Measurements from ENCODE around the gene MFRP. TPM values are rescaled to one million over a fixed set of nuclear protein-coding genes. Genes with fewer than 3 reads are reported as not detected.

Gene MFRP
- total and polyA plus RNA-seq, 9 of the 15 experiments (the other 6 are each of a cell fraction or from before 2014, with no cell fraction given) = not detected

DNA sequence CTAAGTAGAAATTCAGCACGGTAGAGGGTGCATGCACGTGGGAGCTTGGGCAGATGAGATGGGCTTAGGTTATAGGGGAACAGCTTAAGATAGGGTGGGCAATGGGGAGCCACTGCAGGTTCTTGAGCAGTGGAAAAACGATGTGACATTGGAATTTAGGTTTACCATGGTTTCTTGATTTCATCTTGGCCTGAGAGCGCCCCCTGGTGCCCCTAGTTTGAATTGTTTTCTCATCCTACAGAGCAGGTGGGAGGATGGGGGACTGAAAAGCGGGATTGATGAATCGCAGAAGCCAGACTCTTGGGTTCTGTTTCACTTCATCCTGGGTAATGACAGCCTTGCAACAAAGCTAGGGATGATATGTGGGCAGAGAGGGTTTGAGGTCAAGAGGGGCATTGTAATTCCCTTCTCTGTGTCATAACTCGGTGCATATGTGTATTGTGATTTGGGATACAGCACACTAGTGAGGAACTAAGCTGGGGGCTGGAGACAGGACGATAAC lies 22.9 kb downstream of the MFRP start (continued):
- TF ChIP-seq, protein P1, sequence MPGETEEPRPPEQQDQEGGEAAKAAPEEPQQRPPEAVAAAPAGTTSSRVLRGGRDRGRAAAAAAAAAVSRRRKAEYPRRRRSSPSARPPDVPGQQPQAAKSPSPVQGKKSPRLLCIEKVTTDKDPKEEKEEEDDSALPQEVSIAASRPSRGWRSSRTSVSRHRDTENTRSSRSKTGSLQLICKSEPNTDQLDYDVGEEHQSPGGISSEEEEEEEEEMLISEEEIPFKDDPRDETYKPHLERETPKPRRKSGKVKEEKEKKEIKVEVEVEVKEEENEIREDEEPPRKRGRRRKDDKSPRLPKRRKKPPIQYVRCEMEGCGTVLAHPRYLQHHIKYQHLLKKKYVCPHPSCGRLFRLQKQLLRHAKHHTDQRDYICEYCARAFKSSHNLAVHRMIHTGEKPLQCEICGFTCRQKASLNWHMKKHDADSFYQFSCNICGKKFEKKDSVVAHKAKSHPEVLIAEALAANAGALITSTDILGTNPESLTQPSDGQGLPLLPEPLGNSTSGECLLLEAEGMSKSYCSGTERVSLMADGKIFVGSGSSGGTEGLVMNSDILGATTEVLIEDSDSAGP (CRISPR knock-in tag; IDR thresholded peaks at IDR 0.05) = no peak
- TF ChIP-seq ZNF253 (CRISPR knock-in tag; conservative IDR thresholded peaks at IDR 0.05) (no peak), ZNF785 (CRISPR knock-in tag; IDR thresholded peaks at IDR 0.05) (no peak), TFAM (CRISPR knock-in tag; conservative IDR thresholded peaks at IDR 0.05) (no peak), KAT2B (IDR thresholded peaks at IDR 0.05; ENCODE audit: low read depth, low read length) (no peak), CTBP1 (IDR thresholded peaks at IDR 0.05; ENCODE audit: borderline replicate concordance) (no peak; the same call in none of the 2 replicates), LEF1 (IDR thresholded peaks at IDR 0.05) (no peak), HNRNPLL (IDR thresholded peaks at IDR 0.05; ENCODE audit: low read depth, low read length, poor library complexity, severe bottlenecking) (no peak), TRIM24 (IDR thresholded peaks at IDR 0.05) (no peak), FOXA3 (CRISPR knock-in tag; conservative IDR thresholded peaks at IDR 0.05 in 1 of 2, IDR thresholded peaks at IDR 0.05 in 1 of 2) (no peak), SP2 (IDR thresholded peaks at IDR 0.05; ENCODE audit: extremely low read depth, low read depth, low read length, poor library complexity, severe bottlenecking) (no peak), SRSF7 (optimal IDR thresholded peaks at IDR 0.05; ENCODE audit: low read depth, low read length) (no peak), FOXA1 (IDR thresholded peaks at IDR 0.05; ENCODE audit: borderline replicate concordance) (no peak), ZNF707 (CRISPR knock-in tag; conservative IDR thresholded peaks at IDR 0.05) (no peak), ETS2 (tag; IDR thresholded peaks at IDR 0.05; ENCODE audit: borderline replicate concordance, poor library complexity, severe bottlenecking) (no peak), ZNF584 (CRISPR knock-in tag; IDR thresholded peaks at IDR 0.05; ENCODE audit: low read depth) (no peak), ADNP (tag; IDR thresholded peaks at IDR 0.05) (no peak), PHF21A (IDR thresholded peaks at IDR 0.05; ENCODE audit: borderline replicate concordance, low read depth) (0 out of 2 replicates have a peak, but pooled peaks have one; percentile 10), ASH1L (IDR thresholded peaks at IDR 0.05; ENCODE audit: borderline replicate concordance, low read depth, partially characterized antibody) (no peak), DMBX1 (CRISPR knock-in tag; IDR thresholded peaks at IDR 0.05; ENCODE audit: borderline replicate concordance) (no peak), NR3C1 (CRISPR knock-in tag; IDR thresholded peaks at IDR 0.05) (no peak), ZNF444 (CRISPR knock-in tag; IDR thresholded peaks at IDR 0.05) (no peak), CBX2 (IDR thresholded peaks at IDR 0.05; ENCODE audit: insufficient read depth, low read length, poor library complexity, severe bottlenecking) (no peak)
- TF ChIP-seq, protein P2, sequence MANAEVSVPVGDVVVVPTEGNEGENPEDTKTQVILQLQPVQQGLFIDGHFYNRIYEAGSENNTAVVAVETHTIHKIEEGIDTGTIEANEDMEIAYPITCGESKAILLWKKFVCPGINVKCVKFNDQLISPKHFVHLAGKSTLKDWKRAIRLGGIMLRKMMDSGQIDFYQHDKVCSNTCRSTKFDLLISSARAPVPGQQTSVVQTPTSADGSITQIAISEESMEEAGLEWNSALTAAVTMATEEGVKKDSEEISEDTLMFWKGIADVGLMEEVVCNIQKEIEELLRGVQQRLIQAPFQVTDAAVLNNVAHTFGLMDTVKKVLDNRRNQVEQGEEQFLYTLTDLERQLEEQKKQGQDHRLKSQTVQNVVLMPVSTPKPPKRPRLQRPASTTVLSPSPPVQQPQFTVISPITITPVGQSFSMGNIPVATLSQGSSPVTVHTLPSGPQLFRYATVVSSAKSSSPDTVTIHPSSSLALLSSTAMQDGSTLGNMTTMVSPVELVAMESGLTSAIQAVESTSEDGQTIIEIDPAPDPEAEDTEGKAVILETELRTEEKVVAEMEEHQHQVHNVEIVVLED (CRISPR knock-in tag; IDR thresholded peaks at IDR 0.05) = no peak
- TF ChIP-seq, protein P3, sequence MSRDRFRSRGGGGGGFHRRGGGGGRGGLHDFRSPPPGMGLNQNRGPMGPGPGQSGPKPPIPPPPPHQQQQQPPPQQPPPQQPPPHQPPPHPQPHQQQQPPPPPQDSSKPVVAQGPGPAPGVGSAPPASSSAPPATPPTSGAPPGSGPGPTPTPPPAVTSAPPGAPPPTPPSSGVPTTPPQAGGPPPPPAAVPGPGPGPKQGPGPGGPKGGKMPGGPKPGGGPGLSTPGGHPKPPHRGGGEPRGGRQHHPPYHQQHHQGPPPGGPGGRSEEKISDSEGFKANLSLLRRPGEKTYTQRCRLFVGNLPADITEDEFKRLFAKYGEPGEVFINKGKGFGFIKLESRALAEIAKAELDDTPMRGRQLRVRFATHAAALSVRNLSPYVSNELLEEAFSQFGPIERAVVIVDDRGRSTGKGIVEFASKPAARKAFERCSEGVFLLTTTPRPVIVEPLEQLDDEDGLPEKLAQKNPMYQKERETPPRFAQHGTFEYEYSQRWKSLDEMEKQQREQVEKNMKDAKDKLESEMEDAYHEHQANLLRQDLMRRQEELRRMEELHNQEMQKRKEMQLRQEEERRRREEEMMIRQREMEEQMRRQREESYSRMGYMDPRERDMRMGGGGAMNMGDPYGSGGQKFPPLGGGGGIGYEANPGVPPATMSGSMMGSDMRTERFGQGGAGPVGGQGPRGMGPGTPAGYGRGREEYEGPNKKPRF (IDR thresholded peaks at IDR 0.05; ENCODE audit: low read depth, low read length) = no peak

Measured in K562 (cell line).